Vagina (tissue), 2 donors: ENCODE results near the gene MALT1.
"Not testable (repeated sequence)": the region's sequence is repeated elsewhere in the genome, so short reads cannot be mapped to it uniquely, and the experiment has no call there.

Experiments used
- CTCF ChIP-seq, 3 experiments: fragments of 450-650 bp in 2 of 3; fragments of 200-600 bp in 1 of 3; sonication (generic) in 1 of 3; IDR thresholded peaks; one replicate each; pipeline ENCODE4 v1.5.1; 2017 to 2019; ENCODE audit warnings: antibody characterized with exemption in 3 of 3, mild to moderate bottlenecking in 2 of 3, moderate library complexity in 2 of 3
- POLR2A ChIP-seq, 2 donors: fragments of 450-650 bp; IDR thresholded peaks; one replicate each; pipeline ENCODE4 v1.6.1; 2017; ENCODE audit warnings: antibody characterized with exemption in 2 of 2, mild to moderate bottlenecking in 2 of 2, moderate library complexity in 2 of 2
- POLR2AphosphoS5 ChIP-seq, 2 donors: sonication (generic); formaldehyde crosslinking; IDR thresholded peaks; one replicate each; pipeline ENCODE4 v1.9.0; 2017; ENCODE audit warnings: antibody characterized with exemption in 2 of 2, mild to moderate bottlenecking in 2 of 2, low read depth in 1 of 2; ENCODE audit not compliant: insufficient read depth in 1 of 2

DNA sequence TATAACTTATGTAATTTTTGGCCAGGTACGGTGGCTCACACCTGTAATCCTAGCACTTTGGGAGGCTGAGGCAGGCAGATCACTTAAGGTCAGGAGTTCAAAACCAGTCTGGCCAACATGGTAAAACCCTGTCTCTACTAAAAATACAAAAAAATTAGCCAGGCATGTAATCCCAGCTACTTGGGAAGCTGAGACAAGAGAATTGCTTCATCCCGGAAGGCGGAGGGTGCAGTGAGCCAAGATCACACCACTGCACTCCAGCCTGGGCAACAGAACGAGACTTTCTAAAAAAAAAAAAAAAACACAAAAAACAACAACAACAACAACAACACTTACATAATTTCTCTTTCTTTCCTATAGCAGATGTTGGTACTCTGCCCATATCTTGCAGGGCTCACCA lies 105.3 kb downstream of the MALT1 start:
- TF ChIP-seq CTCF (IDR thresholded peaks at IDR 0.05); POLR2A (IDR thresholded peaks at IDR 0.05); POLR2AphosphoS5 (IDR thresholded peaks at IDR 0.05; ENCODE audit: insufficient read depth in 1 of 2, low read depth in 1 of 2): not testable (repeated sequence)
